Measurements from ENCODE around the gene EIF4E2.

Gene EIF4E2

GRCh38 chr2:232502911-232503808 lies 47.3 kb upstream of the EIF4E2 start:
- Histone ChIP-seq H4K91ac (ENCODE audit: low read depth, low read length) (no peak overlapping the region), H3K79me1 (ENCODE audit: low read length) (no peaks in the 10 kb centered on the region), H2BK5ac (ENCODE audit: low read depth, low read length, poor library complexity) (no peak overlapping the region), H3K4me2 (ENCODE audit: low read length) (peak overlapping the region; percentile 57), H3K4me1 (ENCODE audit: control insufficient read depth in 1 of 2, insufficient read depth in 2 of 2, low read length in 2 of 2) (peaks cover 0 to 8% of the 10 kb centered on the region in 2 experiments), H3K4me3 (ENCODE audit: low read depth, low read length) (no peak overlapping the region), H3K27ac (ENCODE audit: low read depth, low read length) (no peak overlapping the region), H3K14ac (ENCODE audit: low read length) (no peak overlapping the region), H2BK12ac (ENCODE audit: low read length) (no peak overlapping the region), H3K4ac (ENCODE audit: low read depth, low read length) (no peak overlapping the region), H2BK120ac (ENCODE audit: insufficient read depth, low read length, poor library complexity) (no peak overlapping the region), H3K79me2 (ENCODE audit: control insufficient read depth, insufficient read depth, low read length, poor library complexity) (no peaks in the 10 kb centered on the region), H3K27me3 (ENCODE audit: insufficient read depth, low read length) (peaks cover 31% of the 10 kb centered on the region), H4K12ac (ENCODE audit: low read depth, low read length) (no peak overlapping the region), H4K8ac (ENCODE audit: low read depth, low read length) (no peak overlapping the region), H3K18ac (ENCODE audit: low read length) (no peak overlapping the region), H3K36me3 (ENCODE audit: control insufficient read depth in 1 of 2, insufficient read depth in 2 of 2, low read length in 2 of 2) (no peaks in the 10 kb centered on the region), H3K9ac (ENCODE audit: low read length) (no peak overlapping the region), H3K23ac (ENCODE audit: low read length) (no peak overlapping the region), H3K9me3 (ENCODE audit: insufficient read depth, low read depth, low read length) (peaks cover 10% of the 10 kb centered on the region), H2AK5ac (ENCODE audit: low read length) (no peak overlapping the region), H2AFZ (ENCODE audit: insufficient read depth, low read length, poor library complexity) (no peak overlapping the region)
- no CpG with 5 or more reads among the region's 75 CpGs for WGBS (ENCODE audit: extremely low coverage, insufficient coverage, insufficient read length)
- peak; percentile 45 to 65 for DNase-seq

GRCh38 chr2:232503809-232504323 lies 46.6 kb upstream of the EIF4E2 start:
- Histone ChIP-seq H4K91ac (ENCODE audit: low read depth, low read length) (no peak overlapping the region), H2BK12ac (ENCODE audit: low read length) (no peak overlapping the region), H3K36me3 (ENCODE audit: control insufficient read depth in 1 of 2, insufficient read depth in 2 of 2, low read length in 2 of 2) (no peaks in the 10 kb centered on the region), H3K4ac (ENCODE audit: low read depth, low read length) (no peak overlapping the region), H3K4me3 (ENCODE audit: low read depth, low read length) (no peak overlapping the region), H3K18ac (ENCODE audit: low read length) (no peak overlapping the region), H2AK5ac (ENCODE audit: low read length) (no peak overlapping the region), H3K79me1 (ENCODE audit: low read length) (no peaks in the 10 kb centered on the region), H3K27ac (ENCODE audit: low read depth, low read length) (no peak overlapping the region), H3K27me3 (ENCODE audit: insufficient read depth, low read length) (peaks cover 31% of the 10 kb centered on the region), H3K14ac (ENCODE audit: low read length) (no peak overlapping the region), H2BK120ac (ENCODE audit: insufficient read depth, low read length, poor library complexity) (no peak overlapping the region), H3K9ac (ENCODE audit: low read length) (no peak overlapping the region), H3K23ac (ENCODE audit: low read length) (no peak overlapping the region), H2BK5ac (ENCODE audit: low read depth, low read length, poor library complexity) (no peak overlapping the region), H4K12ac (ENCODE audit: low read depth, low read length) (no peak overlapping the region), H2AFZ (ENCODE audit: insufficient read depth, low read length, poor library complexity) (no peak overlapping the region), H3K79me2 (ENCODE audit: control insufficient read depth, insufficient read depth, low read length, poor library complexity) (no peaks in the 10 kb centered on the region), H3K4me2 (ENCODE audit: low read length) (peak overlapping the region; percentile 57), H4K8ac (ENCODE audit: low read depth, low read length) (no peak overlapping the region), H3K9me3 (ENCODE audit: insufficient read depth, low read depth, low read length) (peaks cover 12% of the 10 kb centered on the region), H3K4me1 (ENCODE audit: control insufficient read depth in 1 of 2, insufficient read depth in 2 of 2, low read length in 2 of 2) (peaks cover 0 to 8% of the 10 kb centered on the region in 2 experiments)
- DNase-seq, result no peak
- whole genome bisulfite sequencing (ENCODE audit: extremely low coverage, insufficient coverage, insufficient read length), result no CpG with 5 or more reads among the region's 16 CpGs

GRCh38 chr2:232504438-232504837 lies 46.1 kb upstream of the EIF4E2 start:
- H4K91ac ChIP-seq (ENCODE audit: low read depth, low read length), result no peak overlapping the region
- no peak overlapping the region for H3K14ac ChIP-seq (ENCODE audit: low read length)
- H3K27me3 ChIP-seq (ENCODE audit: insufficient read depth, low read length), result peaks cover 31% of the 10 kb centered on the region
- no peak for DNase-seq
- H2BK120ac ChIP-seq (ENCODE audit: insufficient read depth, low read length, poor library complexity), result no peak overlapping the region
- no peak overlapping the region for H2AFZ ChIP-seq (ENCODE audit: insufficient read depth, low read length, poor library complexity)
- no peak overlapping the region for H2AK5ac ChIP-seq (ENCODE audit: low read length)
- no peak overlapping the region for H3K23ac ChIP-seq (ENCODE audit: low read length)
- no CpG with 5 or more reads among the region's 2 CpGs for WGBS (ENCODE audit: extremely low coverage, insufficient coverage, insufficient read length)
- peaks cover 7% of the 10 kb centered on the region for H3K9me3 ChIP-seq (ENCODE audit: insufficient read depth, low read depth, low read length)
- H4K12ac ChIP-seq (ENCODE audit: low read depth, low read length), result no peak overlapping the region
- H2BK5ac ChIP-seq (ENCODE audit: low read depth, low read length, poor library complexity), result no peak overlapping the region
- H3K4me2 ChIP-seq (ENCODE audit: low read length), result no peak overlapping the region
- H3K4ac ChIP-seq (ENCODE audit: low read depth, low read length), result no peak overlapping the region
- no peak overlapping the region for H3K4me3 ChIP-seq (ENCODE audit: low read depth, low read length)
- no peak overlapping the region for H3K9ac ChIP-seq (ENCODE audit: low read length)
- H3K18ac ChIP-seq (ENCODE audit: low read length), result no peak overlapping the region
- H3K79me1 ChIP-seq (ENCODE audit: low read length), result no peaks in the 10 kb centered on the region
- no peak overlapping the region for H3K27ac ChIP-seq (ENCODE audit: low read depth, low read length)
- no peaks in the 10 kb centered on the region for H3K36me3 ChIP-seq (ENCODE audit: control insufficient read depth in 1 of 2, insufficient read depth in 2 of 2, low read length in 2 of 2)
- peaks cover 0 to 8% of the 10 kb centered on the region in 2 experiments for H3K4me1 ChIP-seq (ENCODE audit: control insufficient read depth in 1 of 2, insufficient read depth in 2 of 2, low read length in 2 of 2)
- no peak overlapping the region for H4K8ac ChIP-seq (ENCODE audit: low read depth, low read length)
- no peak overlapping the region for H2BK12ac ChIP-seq (ENCODE audit: low read length)
- no peaks in the 10 kb centered on the region for H3K79me2 ChIP-seq (ENCODE audit: control insufficient read depth, insufficient read depth, low read length, poor library complexity)

- H2AFZ ChIP-seq (ENCODE audit: insufficient read depth, low read length, poor library complexity), result no peak overlapping the region
- WGBS (ENCODE audit: extremely low coverage, insufficient coverage, insufficient read length), result no CpG with 5 or more reads among the region's 10 CpGs
These were observed 44.6 kb upstream of the EIF4E2 start for GRCh38 chr2:232505856-232506255.

More at GRCh38 chr2:232505856-232506255, 44.6 kb upstream of the EIF4E2 start:
- no peak overlapping the region for H2BK5ac ChIP-seq (ENCODE audit: low read depth, low read length, poor library complexity)
- H3K4me1 ChIP-seq (ENCODE audit: control insufficient read depth in 1 of 2, insufficient read depth in 2 of 2, low read length in 2 of 2), result peaks cover 0 to 8% of the 10 kb centered on the region in 2 experiments
- H3K27me3 ChIP-seq (ENCODE audit: insufficient read depth, low read length), result peaks cover 31% of the 10 kb centered on the region
- no peak overlapping the region for H3K9ac ChIP-seq (ENCODE audit: low read length)
- no peaks in the 10 kb centered on the region for H3K36me3 ChIP-seq (ENCODE audit: control insufficient read depth in 1 of 2, insufficient read depth in 2 of 2, low read length in 2 of 2)
- no peak overlapping the region for H3K4me2 ChIP-seq (ENCODE audit: low read length)
- H3K4me3 ChIP-seq (ENCODE audit: low read depth, low read length), result no peak overlapping the region
- H3K14ac ChIP-seq (ENCODE audit: low read length), result no peak overlapping the region
- peaks cover 7% of the 10 kb centered on the region for H3K9me3 ChIP-seq (ENCODE audit: insufficient read depth, low read depth, low read length)
- H2BK12ac ChIP-seq (ENCODE audit: low read length), result no peak overlapping the region
- no peak overlapping the region for H3K18ac ChIP-seq (ENCODE audit: low read length)
- DNase-seq, result no peak
- H3K4ac ChIP-seq (ENCODE audit: low read depth, low read length), result no peak overlapping the region
- H3K79me1 ChIP-seq (ENCODE audit: low read length), result no peaks in the 10 kb centered on the region
- H3K79me2 ChIP-seq (ENCODE audit: control insufficient read depth, insufficient read depth, low read length, poor library complexity), result no peaks in the 10 kb centered on the region
- H2AK5ac ChIP-seq (ENCODE audit: low read length), result no peak overlapping the region
- H2BK120ac ChIP-seq (ENCODE audit: insufficient read depth, low read length, poor library complexity), result no peak overlapping the region
- H3K27ac ChIP-seq (ENCODE audit: low read depth, low read length), result no peak overlapping the region
- H4K91ac ChIP-seq (ENCODE audit: low read depth, low read length), result no peak overlapping the region
- H4K8ac ChIP-seq (ENCODE audit: low read depth, low read length), result no peak overlapping the region
- no peak overlapping the region for H3K23ac ChIP-seq (ENCODE audit: low read length)
- H4K12ac ChIP-seq (ENCODE audit: low read depth, low read length), result no peak overlapping the region
